Heart left ventricle (tissue), 13 donors: ENCODE results near the gene MIDN.

Experiments
- CTCF ChIP-seq, 12 donors: fragments of 200-600 bp; sonication (generic) in 4 of 12; IDR thresholded peaks; one replicate each; pipeline versions ENCODE4 v1.5.0 to v1.8.0; 2018 to 2022; ENCODE audit warnings: antibody characterized with exemption in 12 of 12, mild to moderate bottlenecking in 5 of 12
- POLR2A ChIP-seq, 2 donors: fragments of 450-650 bp; IDR thresholded peaks; one replicate each; pipeline ENCODE4 v1.6.1; 2017; ENCODE audit warnings: antibody characterized with exemption in 2 of 2, mild to moderate bottlenecking in 2 of 2, moderate library complexity in 2 of 2
- donor health status: ischemic (EF 13 %, LVEDD 7.1; RV severe dilation, severe dysfunction).
- donor health status: DM: no; HTN: yes; CAD: no.
- donor health status: DM: no; HTN: no; CAD: no.
- donor health status: ischemic (EF 25% LVEDD 6.9; RV normal size, moderate dysfunction).
- donor health status: ischemic (EF 25% LVEDD 5.7; RV mildly dilated, moderate dysfunction).
- donor health status: ischemic (EF 35%, LVEDD 5.7; RV mildly dilated, moderate dysfunction).
- donor health status: nonischemic (EF 11% LVEDD 7.7; RV severe dilation, severe dysfunction).
- donor health status: DM: yes; HTN: yes; CAD: no.
- donor health status: PGD.
- donor health status: ischemic (EF 29% LVEDD 5.4; RV normal size, mild dysfunction).
- donor health status: nonischemic (EF 23%, LVEDD 6.1; RV moderate dilation, normal function).

GRCh38 chr19:1238369-1239303 lies 9.7 kb upstream of the MIDN start:
- no peak for TF ChIP-seq CTCF (IDR thresholded peaks at IDR 0.05)
- TF ChIP-seq POLR2A (IDR thresholded peaks at IDR 0.05): no peak
